ENCODE results near the gene USP22.
"Not testable (repeated sequence)": the region's sequence is repeated elsewhere in the genome, so short reads cannot be mapped to it uniquely, and the experiment has no call there.

USP22 gene

DNA sequence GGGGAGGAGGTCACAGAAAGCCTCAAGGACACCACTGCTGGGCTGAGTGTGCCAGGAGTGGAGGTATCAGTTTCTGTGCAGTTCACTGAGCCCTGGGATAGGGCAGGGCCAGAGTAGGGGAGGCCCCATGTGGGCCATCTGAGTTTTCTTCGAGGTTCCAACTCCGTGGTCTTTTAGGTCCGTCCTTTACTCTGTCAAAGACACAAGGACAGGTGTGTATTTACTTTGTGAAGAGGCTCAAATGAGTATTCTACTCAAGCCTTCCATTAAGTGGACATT, 59.5 kb downstream of the USP22 start:
- no peak for DNase-seq

DNA sequence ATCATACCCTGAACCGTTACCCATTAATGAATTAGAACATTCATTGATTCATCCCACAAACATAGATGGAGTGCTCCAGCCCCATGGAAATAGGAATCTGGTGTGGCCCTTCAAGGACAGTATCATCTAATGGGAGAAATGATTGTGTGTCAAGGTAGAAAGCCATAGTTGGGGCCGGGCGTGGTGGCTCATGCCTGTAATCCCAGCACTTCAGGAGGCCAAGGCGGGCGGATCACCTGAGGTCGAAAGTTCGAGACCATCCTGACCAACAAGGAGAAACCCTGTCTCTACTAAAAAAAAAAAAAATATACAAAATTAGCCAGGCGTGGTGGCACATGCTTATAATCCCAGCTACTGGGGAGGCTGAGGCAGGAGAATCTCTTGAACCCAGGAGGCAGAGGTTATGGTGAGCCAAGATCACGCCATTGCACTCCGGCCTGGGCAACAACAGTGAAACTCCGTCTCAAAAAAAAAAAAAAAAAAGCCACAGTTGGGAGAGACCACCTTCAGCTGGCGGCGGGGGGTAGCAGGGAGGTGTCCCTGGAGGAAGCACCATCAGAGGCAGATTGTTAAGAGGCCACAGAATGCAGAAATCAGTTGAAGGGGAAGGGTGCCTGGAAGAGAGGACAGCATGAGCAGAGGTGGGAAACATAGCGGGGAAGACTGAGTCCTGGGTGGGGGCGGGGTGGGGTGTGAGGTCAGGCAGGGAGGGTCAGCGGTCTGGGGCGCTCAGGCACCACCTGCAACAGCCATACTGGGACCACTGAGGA, 60.0 kb downstream of the USP22 start:
- DNase-seq, result no peak

DNA sequence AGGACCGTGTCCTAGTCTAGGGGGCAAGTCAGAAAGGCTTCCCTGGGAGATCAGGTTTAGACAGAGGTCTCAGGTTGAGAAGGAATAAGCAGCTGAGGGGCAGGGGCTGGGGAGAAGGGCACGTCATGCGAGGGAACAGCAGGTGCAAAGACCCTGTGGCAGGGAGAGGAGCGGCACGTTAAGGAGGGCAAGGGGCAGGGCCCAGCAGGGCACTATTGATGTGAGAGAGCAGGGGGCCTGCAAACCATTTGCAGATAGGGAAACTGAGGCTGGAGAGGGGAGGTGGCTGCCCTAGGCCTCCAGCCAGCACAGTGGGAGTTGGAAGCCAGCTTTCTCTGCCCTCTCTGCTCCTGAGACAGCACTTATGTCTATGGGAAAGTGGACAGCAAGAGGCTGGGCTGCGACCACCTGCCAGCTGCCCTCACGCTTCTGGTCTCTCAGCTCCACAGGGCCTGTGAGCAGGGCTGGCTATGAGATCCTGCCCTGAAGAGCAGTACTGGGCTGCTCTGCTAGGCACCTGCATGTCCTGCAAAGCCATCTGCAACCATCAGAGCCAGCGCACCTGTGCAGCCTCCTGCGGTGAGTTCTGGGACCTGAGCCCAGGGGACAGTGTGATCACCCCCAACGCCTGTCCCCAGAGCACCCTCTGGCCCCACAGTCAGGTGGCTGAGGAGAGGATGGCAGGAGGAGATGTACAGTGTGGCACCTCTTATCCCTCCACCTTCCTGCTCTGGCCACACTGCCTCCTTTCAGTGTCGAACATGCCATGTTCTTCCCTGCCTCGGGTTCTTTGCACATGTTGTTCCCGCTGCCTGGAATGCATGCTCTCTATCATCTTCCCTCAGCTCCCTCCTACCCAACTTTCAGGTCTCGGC, 61.5 kb downstream of the USP22 start:
- no peak for DNase-seq

DNA sequence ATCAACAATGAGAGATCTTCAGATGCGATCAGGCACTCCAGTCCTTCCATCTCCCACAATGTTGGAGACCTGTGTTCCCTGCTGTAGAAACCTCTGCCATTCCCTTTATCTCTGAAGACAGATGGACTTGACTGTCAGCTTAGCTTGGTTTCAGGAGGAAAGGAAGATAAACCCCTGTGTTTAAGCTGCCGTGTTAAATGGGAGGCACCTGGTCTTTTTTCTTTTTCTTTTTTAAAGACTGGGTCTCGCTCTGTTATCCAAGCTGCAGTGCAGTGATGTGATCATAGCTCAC, 63.1 kb downstream of the USP22 start:
- DNase-seq, result no peak

DNA sequence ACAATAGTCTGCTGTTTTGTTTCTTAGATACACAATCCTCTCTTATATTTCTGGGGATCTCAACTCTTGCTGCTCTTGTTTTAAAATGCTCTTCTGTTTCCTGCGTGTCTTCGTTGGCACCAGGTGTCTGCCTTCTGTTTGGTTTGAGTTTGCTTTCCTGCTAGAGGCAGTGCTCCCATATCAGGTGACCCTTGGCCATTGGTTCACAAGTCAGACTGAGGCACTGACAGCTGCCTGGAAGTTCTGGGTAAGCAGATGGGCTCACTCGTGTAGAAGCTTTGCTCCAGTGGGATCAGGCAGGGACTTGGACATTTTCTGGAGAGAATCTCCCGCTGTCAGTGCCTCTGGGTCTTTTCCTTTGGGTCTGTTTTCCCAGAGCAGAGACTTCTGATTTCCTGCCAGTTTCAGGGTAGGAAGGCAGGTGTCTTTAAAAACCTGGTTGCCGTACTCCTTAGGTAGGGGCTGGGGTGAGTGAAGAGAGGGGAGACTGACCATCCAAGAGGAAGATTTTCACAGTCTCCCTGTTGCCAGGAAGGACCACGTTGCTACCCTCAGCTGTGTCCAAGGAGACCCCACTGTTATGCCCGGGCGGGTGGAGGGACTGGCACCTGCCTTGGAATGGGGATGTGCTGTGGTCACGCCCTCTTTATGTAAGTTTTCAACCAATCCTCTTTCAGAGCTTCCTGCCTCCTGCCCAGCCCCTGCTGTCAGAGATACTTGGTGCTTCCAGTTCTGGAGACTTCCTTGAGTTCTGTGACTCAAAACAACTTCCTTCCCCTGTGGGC, 63.6 kb downstream of the USP22 start:
- DNase-seq, result not testable (repeated sequence)

DNA sequence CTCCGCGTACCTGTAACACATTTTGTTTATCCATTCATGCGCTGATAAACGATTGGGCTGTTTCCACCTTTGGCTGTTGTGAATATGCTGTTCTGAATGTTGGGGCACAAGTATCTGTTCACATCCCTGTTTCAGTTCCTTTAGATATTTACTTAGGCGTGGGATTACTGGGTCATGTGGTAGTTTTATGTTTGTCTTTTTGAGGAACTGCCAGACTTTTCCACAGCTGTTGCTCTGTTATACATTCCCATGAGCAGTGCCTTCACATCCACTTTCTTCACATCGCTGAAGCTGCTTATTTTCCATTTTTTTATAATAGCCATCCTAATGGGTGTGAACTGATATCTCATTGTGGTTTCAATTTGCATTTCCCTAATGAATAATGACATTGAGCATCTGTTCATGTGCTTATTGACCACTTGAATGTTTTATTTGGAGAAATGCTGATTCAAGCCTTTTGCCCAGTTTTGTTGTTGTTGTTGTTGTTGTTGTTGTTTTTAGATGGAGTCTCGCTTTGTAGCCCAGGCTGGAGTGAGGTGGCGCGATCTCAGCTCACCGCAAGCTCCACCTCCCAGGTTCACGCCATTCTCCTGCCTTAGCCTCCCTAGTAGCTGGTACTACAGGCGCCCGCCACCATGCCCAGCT, 65.1 kb downstream of the USP22 start:
- not testable (repeated sequence) for DNase-seq

DNA sequence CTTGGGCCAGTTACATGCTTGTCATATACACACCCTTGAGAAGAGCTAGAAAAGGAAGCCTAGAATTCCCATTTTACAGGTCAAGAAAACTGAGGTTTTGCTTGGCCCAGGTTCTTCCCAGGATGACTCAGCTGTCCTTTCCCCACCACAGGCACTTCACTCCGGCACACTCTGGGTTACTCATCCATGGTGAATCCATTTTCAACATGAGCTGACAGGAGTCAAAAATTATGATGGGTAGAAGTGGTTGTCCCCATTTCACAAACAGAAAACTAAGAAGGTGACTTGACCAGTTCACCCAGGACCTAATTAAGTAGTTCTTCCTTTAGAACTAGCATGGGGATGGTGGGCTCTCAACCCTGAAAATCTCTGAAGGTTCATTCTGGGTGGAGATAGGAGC, 67.2 kb downstream of the USP22 start:
- no peak for DNase-seq

DNA sequence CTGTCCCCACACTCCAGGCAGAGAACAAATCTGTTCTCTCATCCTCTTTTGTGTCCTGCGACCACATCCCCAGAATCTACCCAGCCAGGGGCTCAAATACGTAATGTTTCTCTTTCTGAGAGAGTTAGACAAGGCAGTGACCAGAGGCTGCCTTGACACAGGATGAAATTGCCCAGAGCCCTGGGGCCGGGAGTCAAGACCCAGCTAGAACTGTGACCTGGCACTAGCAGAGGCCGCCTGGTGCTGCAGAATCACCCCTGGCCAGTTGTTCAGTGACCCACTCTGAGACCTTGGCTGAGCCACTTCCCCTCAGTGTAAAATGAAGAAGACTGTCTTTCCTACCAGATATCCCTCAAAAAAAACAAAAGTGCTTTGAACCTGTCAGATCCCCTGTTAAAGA, 72.5 kb downstream of the USP22 start:
- no peak for DNase-seq

DNA sequence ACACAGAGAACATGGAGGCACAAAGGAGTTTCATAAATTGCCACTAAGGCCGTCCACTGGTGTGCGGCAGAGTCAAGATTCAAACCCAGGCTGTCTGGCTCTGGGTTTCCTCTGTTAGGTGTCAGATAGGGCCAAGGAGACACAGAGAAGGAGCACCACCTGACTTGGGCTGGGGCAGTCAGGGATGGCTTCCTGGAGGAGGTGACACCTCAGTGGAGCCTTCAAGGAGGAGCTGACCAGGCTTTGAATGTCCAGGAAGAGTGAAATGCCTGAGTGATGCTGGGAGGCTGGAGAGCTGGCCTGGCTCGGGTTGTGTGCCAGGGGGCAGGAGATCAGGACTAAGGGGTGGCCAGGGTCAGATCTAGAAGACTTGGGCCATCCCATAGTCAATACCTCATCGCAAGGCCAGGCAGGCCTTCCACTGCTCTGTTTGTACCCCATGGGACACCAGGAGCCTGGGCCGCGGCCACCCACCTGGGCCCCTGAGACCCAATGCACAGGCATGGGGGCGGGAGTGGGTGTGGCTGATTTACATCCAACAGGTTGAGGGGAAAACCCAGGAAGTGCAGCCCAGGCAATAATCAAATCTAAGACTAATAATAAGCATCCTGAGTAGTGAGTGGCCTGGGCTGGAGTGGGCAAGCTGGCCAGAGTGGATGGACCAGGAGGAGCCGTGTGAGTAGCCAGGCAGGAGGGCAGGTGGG, 73.7 kb downstream of the USP22 start:
- DNase-seq, result no peak

DNA sequence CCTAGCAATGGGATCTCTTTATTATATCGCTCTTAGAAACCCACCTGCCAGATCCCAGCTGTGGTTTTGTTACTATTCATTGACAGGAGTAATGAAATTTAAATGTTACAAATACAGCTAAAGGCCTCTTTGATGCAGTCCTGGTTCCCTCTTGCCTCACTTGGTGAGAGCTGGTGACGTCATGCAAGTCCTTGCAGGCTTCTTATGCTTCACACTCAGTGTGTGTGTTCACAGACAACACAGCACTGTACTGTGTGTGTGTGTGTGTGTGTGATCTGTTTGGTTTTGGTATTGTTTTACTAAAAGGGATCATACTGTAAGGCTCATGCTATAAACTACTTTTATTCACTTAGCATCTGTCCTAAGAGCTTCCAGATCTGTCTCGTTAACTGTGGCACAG, 75.0 kb downstream of the USP22 start:
- DNase-seq, result no peak

DNA sequence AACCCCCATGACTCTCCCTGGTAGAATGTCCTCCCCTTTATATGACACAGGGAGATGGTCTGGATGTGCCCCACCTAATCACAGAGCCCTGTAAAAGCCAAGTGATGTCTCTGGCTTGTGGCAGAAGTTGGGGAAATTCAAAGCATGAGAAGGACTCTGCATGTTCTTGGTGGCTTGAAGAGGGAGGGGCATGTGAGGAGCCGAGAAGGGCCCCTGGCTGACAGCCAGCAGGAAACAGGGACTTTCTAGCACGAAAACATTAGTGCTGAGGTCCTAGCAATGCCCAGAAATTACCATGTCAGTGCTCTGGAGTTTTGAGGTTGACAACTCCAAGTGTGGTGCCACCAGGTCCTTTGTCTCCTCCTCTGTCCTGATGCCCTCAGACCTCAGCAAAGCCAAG, 75.9 kb downstream of the USP22 start:
- no peak for DNase-seq

DNA sequence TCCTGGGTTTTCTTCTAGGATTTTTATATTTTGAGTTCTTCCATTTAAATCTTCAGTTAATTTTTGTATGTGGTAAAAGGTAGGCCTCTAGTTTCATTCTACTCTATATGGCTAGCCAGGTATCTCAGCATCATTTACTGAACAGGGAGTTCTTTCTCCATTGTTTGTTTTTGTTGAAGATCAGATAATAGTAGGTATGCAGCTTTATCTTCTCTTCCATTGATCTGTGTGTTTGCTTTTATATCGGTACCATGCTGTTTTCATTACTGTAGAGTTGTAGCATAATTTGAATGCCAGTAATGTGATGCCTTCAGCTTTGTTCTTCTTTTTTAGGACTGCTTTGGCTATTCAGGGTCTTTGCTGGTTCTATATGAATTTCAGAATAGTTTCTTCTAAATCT, 77.3 kb downstream of the USP22 start:
- no peak for DNase-seq

DNA sequence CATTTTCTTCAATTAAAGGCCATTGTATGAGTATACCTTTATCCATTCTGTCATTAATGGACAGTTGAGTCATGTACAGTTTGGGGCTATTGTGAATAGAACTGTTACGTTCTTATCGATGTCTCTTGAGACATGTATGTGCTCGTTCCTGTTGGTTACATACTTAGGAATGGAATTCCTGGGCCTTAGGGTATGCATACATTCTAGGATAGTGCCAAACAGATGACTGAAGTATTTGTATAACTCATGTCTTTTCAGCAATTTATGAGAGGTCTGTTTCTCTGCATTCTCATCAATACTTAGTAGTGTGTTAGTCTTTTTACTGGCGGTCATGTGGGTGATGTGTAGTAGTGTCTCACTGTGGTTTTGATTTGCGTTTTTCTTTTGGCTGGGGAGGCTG, 81.2 kb downstream of the USP22 start:
- no peak for DNase-seq

DNA sequence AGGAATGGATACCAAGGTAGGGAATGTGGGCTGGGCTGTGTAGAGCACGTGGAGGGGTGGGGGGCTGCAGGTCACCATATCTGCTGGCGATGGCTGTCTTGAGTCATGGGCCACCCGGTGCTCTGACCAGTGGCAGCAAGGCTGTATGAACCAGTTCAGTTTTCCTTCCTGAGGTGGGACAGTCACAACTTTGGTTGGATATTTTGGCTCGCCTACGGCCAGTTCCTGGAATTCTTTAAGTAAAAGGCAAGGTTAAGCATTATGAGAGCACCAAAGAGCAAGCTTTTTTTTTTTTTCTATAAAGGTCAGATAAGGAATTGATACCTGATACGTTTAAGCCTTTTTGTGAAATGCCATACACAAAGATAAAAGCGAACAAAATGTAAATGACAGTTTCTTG, 81.9 kb downstream of the USP22 start:
- DNase-seq, result no peak

DNA sequence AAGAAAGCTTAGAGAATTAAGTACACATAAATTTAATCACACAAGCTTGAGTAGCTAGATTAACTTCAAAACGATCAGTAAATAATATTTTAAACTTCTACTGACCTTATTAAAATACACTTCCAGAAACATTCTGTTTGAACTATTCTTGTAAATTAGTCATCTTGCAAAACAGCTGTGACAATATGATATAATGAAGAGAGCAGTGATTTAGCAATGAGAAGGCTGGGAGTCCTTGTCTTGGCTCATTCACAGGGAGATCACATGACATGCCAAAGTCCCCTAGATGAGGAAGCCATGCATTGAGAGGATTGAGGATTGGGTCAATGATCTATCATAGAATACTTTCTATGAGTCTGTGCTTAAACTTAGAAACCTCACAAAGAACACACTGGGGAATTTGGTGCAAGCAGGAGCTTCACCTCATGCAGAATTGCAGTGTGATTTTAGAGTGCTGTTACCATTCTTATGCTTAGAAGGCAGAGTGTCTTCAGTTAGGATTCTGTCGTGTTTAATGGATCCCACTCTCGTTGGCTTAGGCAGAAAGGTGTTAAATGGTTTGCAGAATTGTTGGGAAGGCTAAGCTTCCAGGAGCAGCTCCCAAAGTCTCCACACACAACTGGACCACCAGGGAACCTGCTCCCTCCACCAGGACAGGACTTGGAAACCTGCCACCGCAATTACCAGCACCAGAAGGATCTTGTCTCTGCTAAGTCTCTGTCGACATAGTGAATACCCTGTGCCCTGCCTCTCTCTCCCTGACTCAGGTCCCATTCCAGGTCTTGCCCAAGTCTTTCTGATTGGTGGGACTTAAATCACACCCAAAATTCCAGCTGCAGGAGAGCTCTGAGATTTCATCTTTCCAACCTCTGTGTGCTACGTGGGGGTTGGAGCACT, 87.1 kb downstream of the USP22 start:
- DNase-seq, result no peak

DNA sequence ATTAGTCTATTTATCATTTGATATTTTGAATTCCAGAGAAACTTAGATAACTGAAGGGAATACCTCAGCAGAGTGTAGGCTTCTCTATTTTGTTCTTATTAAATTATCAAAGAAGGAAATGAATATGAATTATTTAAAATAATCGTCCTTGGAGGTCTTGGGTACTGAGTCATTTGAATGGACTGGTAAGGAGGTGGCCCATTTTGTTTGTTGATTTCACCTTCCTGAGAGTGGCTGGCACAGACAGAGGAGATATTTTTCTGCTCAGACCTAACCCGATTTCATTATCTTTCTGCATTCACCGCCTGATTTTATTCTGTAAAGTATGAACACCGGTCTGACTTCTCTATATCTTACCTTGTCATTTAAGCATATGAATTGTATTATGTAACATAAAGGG, 88.0 kb downstream of the USP22 start:
- no peak for DNase-seq

DNA sequence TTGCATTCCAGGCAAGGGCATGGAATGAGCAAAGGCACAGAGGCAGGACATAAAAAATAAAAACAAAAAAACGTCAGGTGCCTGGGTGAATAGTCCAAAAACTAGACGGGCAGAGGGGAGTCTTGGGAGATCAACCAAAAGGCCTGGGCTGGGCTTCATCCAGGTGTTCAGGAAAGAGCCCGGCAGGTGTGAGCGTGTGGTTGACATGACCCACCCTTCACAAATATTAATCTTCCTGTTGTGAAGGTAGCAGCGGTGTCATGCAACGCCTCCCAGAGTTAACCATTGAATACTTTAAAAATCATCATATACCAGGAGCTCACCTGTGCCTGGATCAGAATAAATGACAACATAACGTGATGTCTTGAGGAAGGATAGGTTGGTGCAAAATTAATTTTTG, 90.6 kb downstream of the USP22 start:
- DNase-seq, result no peak
